SJCRH30 (cell line): Measurements from ENCODE around the gene TEKT1. TPM values are rescaled to one million over a fixed set of nuclear protein-coding genes. Genes with fewer than 3 reads are reported as not detected.
A peak's percentile ranks its signal among the peaks of the same experiment; 100 is the strongest.
"Not testable (repeated sequence)": the region's sequence is repeated elsewhere in the genome, so short reads cannot be mapped to it uniquely, and the experiment has no call there.

Experiments used
- DNase-seq, 2 experiments: peaks; one replicate each; pipeline ENCODE4 v3.0.0-alpha.2; 2015 to 2020
- H3K27ac ChIP-seq: fragments of 250-450 bp; sonication (Bioruptor Pico); 2 replicates; pipeline ENCODE4 v1.5.1; 2020; ENCODE audit warnings: mild to moderate bottlenecking, moderate library complexity
- H3K27me3 ChIP-seq: fragments of 250-450 bp; sonication (Bioruptor Pico); 2 replicates; pipeline ENCODE4 v1.5.1; 2020; ENCODE audit warnings: mild to moderate bottlenecking, moderate library complexity
- H3K36me3 ChIP-seq: fragments of 250-450 bp; sonication (Bioruptor Pico); 2 replicates; pipeline ENCODE4 v1.5.1; 2020; ENCODE audit warnings: mild to moderate bottlenecking, moderate library complexity
- H3K4me1 ChIP-seq: fragments of 250-450 bp; sonication (Bioruptor Pico); 2 replicates; pipeline ENCODE4 v1.5.1; 2020; ENCODE audit warnings: mild to moderate bottlenecking, moderate library complexity
- H3K4me3 ChIP-seq: fragments of 250-450 bp; sonication (Bioruptor Pico); 2 replicates; pipeline ENCODE4 v1.5.1; 2020; ENCODE audit warnings: mild to moderate bottlenecking, moderate library complexity
- H3K9me3 ChIP-seq: fragments of 250-450 bp; sonication (Bioruptor Pico); replicated peaks from 2 replicates; pipeline ENCODE4 v1.5.1; 2020; ENCODE audit warnings: mild to moderate bottlenecking, moderate library complexity
- total RNA-seq: library from RNA; depleted of rRNA; stranded (reverse); fragments of >200 nt; shearing (Covaris generic); gene quantifications from 2 replicates; pipeline ENCODE4 v1.2.3, GENCODE V29; 2014; rRNA removed

Gene TEKT1
- not detected in 2 replicates for total RNA-seq

GRCh38 chr17:6831661-6832263, at the start of gene TEKT1:
Gene TEKT1, minus strand, starts transcription at chr17:6831729. Its CDS starts 1,353 bp downstream, at chr17:6830376.
- Histone ChIP-seq H3K27me3 (no peaks in the 10 kb centered on the region), H3K9me3 (no peaks in the 10 kb centered on the region), H3K27ac (no peak within 1 kb of the TSS), H3K36me3 (no peaks in the 10 kb centered on the region), H3K4me3 (no peak within 1 kb of the TSS), H3K4me1 (no peaks in the 10 kb centered on the region)
- DNase-seq: no peak

- DNase-seq, H3K36me3 ChIP-seq, H3K9me3 ChIP-seq, H3K27me3 ChIP-seq, H3K4me1 ChIP-seq, H3K27ac ChIP-seq, H3K4me3 ChIP-seq: not testable (repeated sequence)
These were observed 47.9 kb upstream of the TEKT1 start for GRCh38 chr17:6879221-6879975.

DNA sequence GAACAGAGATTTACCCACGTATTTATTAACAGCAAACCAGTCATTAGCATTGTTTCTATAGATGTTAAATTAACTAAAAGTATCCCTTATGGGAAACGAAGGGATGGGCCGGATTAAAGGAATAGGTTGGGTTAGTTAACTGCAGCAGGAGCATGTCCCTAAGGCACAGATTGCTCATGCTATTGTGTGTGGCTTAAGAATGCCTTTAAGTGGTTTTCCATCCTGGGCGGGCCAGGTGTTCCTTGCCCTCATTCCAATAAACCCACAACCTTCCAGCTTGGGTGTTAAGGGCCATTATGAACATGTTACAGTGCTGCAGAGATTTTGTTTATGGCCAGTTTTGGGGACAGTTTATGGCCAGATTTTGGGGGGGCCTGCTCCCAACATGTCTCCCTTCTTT, 43.7 kb upstream of the TEKT1 start:
- not testable (repeated sequence) for DNase-seq, H3K4me3 ChIP-seq, H3K27me3 ChIP-seq, H3K27ac ChIP-seq, H3K4me1 ChIP-seq, H3K36me3 ChIP-seq, H3K9me3 ChIP-seq

- H3K4me3 ChIP-seq: no peak overlapping the region
These were observed 41.4 kb upstream of the TEKT1 start for GRCh38 chr17:6872936-6873335.

GRCh38 chr17:6870841-6871240, 39.3 kb upstream of the TEKT1 start:
- H3K9me3 ChIP-seq: no peaks in the 10 kb centered on the region
- no peaks in the 10 kb centered on the region for H3K4me1 ChIP-seq
- H3K4me3 ChIP-seq: no peak overlapping the region
- no peaks in the 10 kb centered on the region for H3K27me3 ChIP-seq
- H3K27ac ChIP-seq: no peak overlapping the region
- DNase-seq: no peak
- H3K36me3 ChIP-seq: no peaks in the 10 kb centered on the region

More at GRCh38 chr17:6872936-6873335, 41.4 kb upstream of the TEKT1 start:
- Histone ChIP-seq H3K27me3 (no peaks in the 10 kb centered on the region), H3K4me1 (no peaks in the 10 kb centered on the region), H3K36me3 (no peaks in the 10 kb centered on the region), H3K27ac (no peak overlapping the region), H3K9me3 (no peaks in the 10 kb centered on the region)
- no peak for DNase-seq

- H3K36me3 ChIP-seq: no peaks in the 10 kb centered on the region
- H3K4me3 ChIP-seq: no peak overlapping the region
- no peaks in the 10 kb centered on the region for H3K9me3 ChIP-seq
- DNase-seq: no peak
- no peak overlapping the region for H3K27ac ChIP-seq
- H3K27me3 ChIP-seq: no peaks in the 10 kb centered on the region; the same call in 1 of the 2 replicates
- no peaks in the 10 kb centered on the region for H3K4me1 ChIP-seq
These were observed 37.1 kb upstream of the TEKT1 start for GRCh38 chr17:6868582-6868981.

- Histone ChIP-seq H3K27me3 (no peaks in the 10 kb centered on the region; the same call in 1 of the 2 replicates), H3K27ac (no peak overlapping the region), H3K4me1 (no peaks in the 10 kb centered on the region)
These were observed 36.3 kb upstream of the TEKT1 start for GRCh38 chr17:6867849-6868248.

DNA sequence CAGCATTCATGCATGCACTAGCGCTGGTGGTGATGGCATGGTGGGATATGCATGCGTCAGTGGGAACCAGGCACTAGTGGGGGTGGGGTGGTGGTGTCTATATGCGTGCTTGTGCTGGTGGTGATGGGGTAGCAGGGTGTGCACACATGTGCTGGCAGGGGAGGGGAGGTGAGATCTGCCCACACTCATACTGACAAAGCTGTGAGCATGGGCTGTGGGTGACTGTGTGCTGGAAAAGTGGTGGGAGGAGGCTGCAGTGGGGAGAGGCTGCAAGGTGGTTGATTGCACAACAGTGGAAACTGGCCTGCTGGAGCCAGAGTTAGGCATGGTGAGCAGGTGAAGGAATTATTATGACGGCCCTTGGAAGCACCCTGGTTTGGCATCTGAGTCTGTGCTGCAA, 31.3 kb upstream of the TEKT1 start:
- Histone ChIP-seq H3K4me1 (no peaks in the 10 kb centered on the region), H3K27ac (no peak overlapping the region), H3K4me3 (no peak overlapping the region), H3K27me3 (no peaks in the 10 kb centered on the region; the same call in 1 of the 2 replicates), H3K9me3 (no peaks in the 10 kb centered on the region), H3K36me3 (no peaks in the 10 kb centered on the region)
- no peak for DNase-seq

More at GRCh38 chr17:6867849-6868248, 36.3 kb upstream of the TEKT1 start:
- no peaks in the 10 kb centered on the region for H3K36me3 ChIP-seq
- H3K4me3 ChIP-seq: no peak overlapping the region
- no peak for DNase-seq
- H3K9me3 ChIP-seq: no peaks in the 10 kb centered on the region

GRCh38 chr17:6862122-6862521, 30.6 kb upstream of the TEKT1 start:
- Histone ChIP-seq H3K36me3 (no peaks in the 10 kb centered on the region), H3K4me1 (no peaks in the 10 kb centered on the region), H3K9me3 (no peaks in the 10 kb centered on the region), H3K4me3 (no peak overlapping the region), H3K27me3 (no peaks in the 10 kb centered on the region; the same call in 1 of the 2 replicates), H3K27ac (no peak overlapping the region)
- no peak for DNase-seq

- Histone ChIP-seq H3K36me3 (no peaks in the 10 kb centered on the region), H3K27me3 (no peaks in the 10 kb centered on the region)
These were observed 26.4 kb upstream of the TEKT1 start for GRCh38 chr17:6857904-6858303.

DNA sequence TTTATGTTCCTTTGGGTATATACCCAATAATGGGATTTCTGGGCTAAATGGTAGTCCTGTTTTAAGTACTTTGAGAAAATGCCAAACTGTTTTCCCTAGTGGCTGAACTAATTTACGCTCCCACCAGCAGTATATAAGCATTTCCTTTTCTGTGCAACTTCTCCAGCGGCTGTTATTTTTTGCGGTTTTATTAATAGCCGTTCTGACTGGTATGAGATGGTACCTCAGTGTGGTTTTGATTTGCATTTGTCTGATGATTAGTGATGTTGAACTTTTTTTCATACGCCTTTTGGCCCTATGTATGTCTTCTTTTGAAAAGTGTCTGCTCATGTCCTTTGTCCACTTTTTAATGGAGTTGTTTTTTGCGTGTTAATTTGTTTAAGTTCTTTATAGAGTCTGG, 25.8 kb upstream of the TEKT1 start:
- no peak overlapping the region for H3K27ac ChIP-seq
- DNase-seq: no peak
- H3K4me3 ChIP-seq: no peak overlapping the region
- H3K27me3 ChIP-seq: no peaks in the 10 kb centered on the region
- H3K4me1 ChIP-seq: no peaks in the 10 kb centered on the region
- H3K36me3 ChIP-seq: no peaks in the 10 kb centered on the region
- H3K9me3 ChIP-seq: no peaks in the 10 kb centered on the region

More at GRCh38 chr17:6857904-6858303, 26.4 kb upstream of the TEKT1 start:
- no peaks in the 10 kb centered on the region for H3K4me1 ChIP-seq
- H3K4me3 ChIP-seq: no peak overlapping the region
- no peak for DNase-seq
- no peak overlapping the region for H3K27ac ChIP-seq
- H3K9me3 ChIP-seq: no peaks in the 10 kb centered on the region

GRCh38 chr17:6856051-6856450, 24.5 kb upstream of the TEKT1 start:
- Histone ChIP-seq H3K4me3 (no peak overlapping the region), H3K9me3 (no peaks in the 10 kb centered on the region), H3K36me3 (no peaks in the 10 kb centered on the region), H3K4me1 (no peaks in the 10 kb centered on the region), H3K27me3 (no peaks in the 10 kb centered on the region), H3K27ac (no peak overlapping the region)
- DNase-seq: no peak

GRCh38 chr17:6853764-6854442, 22.4 kb upstream of the TEKT1 start:
- Histone ChIP-seq H3K4me3 (peak overlapping the region; percentile 30), H3K4me1 (no peaks in the 10 kb centered on the region), H3K36me3 (no peaks in the 10 kb centered on the region), H3K27ac (no peak overlapping the region), H3K9me3 (no peaks in the 10 kb centered on the region), H3K27me3 (no peaks in the 10 kb centered on the region)
- peak; percentile 9 to 17 for DNase-seq

- H3K4me1 ChIP-seq, H3K36me3 ChIP-seq, H3K9me3 ChIP-seq, H3K27ac ChIP-seq, H3K27me3 ChIP-seq, H3K4me3 ChIP-seq, DNase-seq: not testable (repeated sequence)
These were observed 17.1 kb upstream of the TEKT1 start for GRCh38 chr17:6848545-6849179.

DNA sequence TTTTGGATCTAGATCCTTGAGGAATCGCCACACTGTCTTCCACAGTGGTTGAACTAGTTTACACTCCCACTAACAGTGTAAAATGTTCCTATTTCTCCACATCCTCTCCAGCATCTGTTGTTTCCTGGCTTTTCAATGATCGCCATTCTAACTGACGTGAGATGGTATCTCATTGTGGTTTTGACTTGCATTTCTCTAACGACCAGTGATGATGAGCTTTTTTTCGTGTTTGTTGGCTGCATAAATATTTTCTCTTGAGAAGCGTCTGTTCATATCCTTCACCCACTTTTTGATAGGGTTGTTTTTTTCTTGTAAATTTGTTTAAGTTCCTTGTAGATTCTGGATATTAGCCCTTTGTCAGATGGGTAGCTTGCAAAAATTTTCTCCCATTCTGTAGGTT, 14.6 kb upstream of the TEKT1 start:
- not testable (repeated sequence) for H3K4me1 ChIP-seq, H3K27me3 ChIP-seq, DNase-seq, H3K4me3 ChIP-seq, H3K27ac ChIP-seq, H3K9me3 ChIP-seq, H3K36me3 ChIP-seq
